HG03558 (cell line): ENCODE data around the gene HMCES.
"Not testable (repeated sequence)": the region's sequence is repeated elsewhere in the genome, so short reads cannot be mapped to it uniquely, and the experiment has no call there.

ENCODE experiments used
- ATAC-seq: cut with Tn5 transposase; IDR thresholded peaks from one replicate; pipeline ENCODE4 v1.9.1; 2021; ENCODE audit warnings: moderate number of reproducible peaks; ENCODE audit not compliant: unreplicated experiment; ENCODE audit errors: extremely low read depth

HMCES gene

GRCh38 chr3:129343643-129344360 lies 65.1 kb downstream of the HMCES start:
- ATAC-seq, result no peak

GRCh38 chr3:129344540-129345220 lies 66.0 kb downstream of the HMCES start:
- ATAC-seq, result no peak

GRCh38 chr3:129345281-129345680 lies 66.6 kb downstream of the HMCES start:
- ATAC-seq, result no peak

- no peak for ATAC-seq
Observed at GRCh38 chr3:129345971-129346370, 67.3 kb downstream of the HMCES start.

- no peak for ATAC-seq
Observed at GRCh38 chr3:129346695-129347457, 68.2 kb downstream of the HMCES start.

- no peak for ATAC-seq
Observed at GRCh38 chr3:129347458-129347845, 68.8 kb downstream of the HMCES start.

GRCh38 chr3:129348734-129349133 lies 70.1 kb downstream of the HMCES start:
- no peak for ATAC-seq

- not testable (repeated sequence) for ATAC-seq
Observed at GRCh38 chr3:129349169-129349568, 70.5 kb downstream of the HMCES start.

- no peak for ATAC-seq
Observed at GRCh38 chr3:129349791-129350190, 71.1 kb downstream of the HMCES start.

GRCh38 chr3:129352045-129352444 lies 73.4 kb downstream of the HMCES start:
- no peak for ATAC-seq

GRCh38 chr3:129352650-129353588 lies 74.2 kb downstream of the HMCES start:
- ATAC-seq, result no peak

- ATAC-seq, result no peak
Observed at GRCh38 chr3:129353589-129353941, 74.9 kb downstream of the HMCES start.
